Skeletal muscle satellite cell (primary cell): ENCODE measurements around the gene GRIA4.

ENCODE experiments used
- H3K27me3 ChIP-seq: 2 replicates; pipeline ENCODE4 v1.7.0; 2013; ENCODE audit warnings: low read length; ENCODE audit not compliant: control insufficient read depth, insufficient read depth
- H3K36me3 ChIP-seq: 2 replicates; pipeline ENCODE4 v1.7.0; 2013; ENCODE audit warnings: mild to moderate bottlenecking, control low read depth, low read length; ENCODE audit not compliant: insufficient read depth
- H3K4me1 ChIP-seq: 2 replicates; pipeline ENCODE4 v1.7.0; 2013; ENCODE audit warnings: low read length; ENCODE audit not compliant: control insufficient read depth, insufficient read depth
- H3K4me2 ChIP-seq: 2 replicates; pipeline ENCODE4 v1.7.0; 2013; ENCODE audit warnings: mild to moderate bottlenecking, low read length
- H3K4me3 ChIP-seq: 2 replicates; pipeline ENCODE4 v1.7.0; 2013; ENCODE audit warnings: low read length
- H3K9ac ChIP-seq: 2 replicates; pipeline ENCODE4 v1.7.0; 2013; ENCODE audit warnings: mild to moderate bottlenecking, low read depth, low read length, moderate library complexity
- H3K9me3 ChIP-seq: replicated peaks from 2 replicates; pipeline ENCODE4 v1.7.0; 2013; ENCODE audit warnings: mild to moderate bottlenecking, control low read depth, low read length

The GRIA4 gene

DNA sequence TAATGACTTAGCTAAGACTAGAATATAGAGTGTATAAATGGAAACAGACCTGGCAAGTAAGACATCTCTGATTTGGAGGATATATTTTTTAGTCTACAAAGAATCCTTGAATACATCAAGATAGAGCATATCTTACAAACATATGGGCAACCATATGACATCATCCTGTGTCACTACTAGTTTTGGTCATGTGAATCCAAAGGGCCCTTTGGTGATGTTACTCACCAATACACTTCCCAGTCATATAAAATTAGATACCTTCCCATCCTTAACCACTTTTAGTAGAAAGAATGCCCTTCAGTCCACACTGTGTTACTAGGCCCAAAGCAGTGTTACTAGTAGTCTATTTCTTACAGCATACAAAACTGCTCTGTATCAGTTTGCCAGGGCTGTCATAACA, 31.6 kb downstream of the GRIA4 start:
- Histone ChIP-seq H3K9ac (no peak overlapping the region), H3K4me2 (no peak overlapping the region), H3K4me3 (no peak overlapping the region), H3K4me1 (no peaks in the 10 kb centered on the region), H3K27me3 (no peaks in the 10 kb centered on the region), H3K36me3 (no peaks in the 10 kb centered on the region), H3K9me3 (no peaks in the 10 kb centered on the region)

DNA sequence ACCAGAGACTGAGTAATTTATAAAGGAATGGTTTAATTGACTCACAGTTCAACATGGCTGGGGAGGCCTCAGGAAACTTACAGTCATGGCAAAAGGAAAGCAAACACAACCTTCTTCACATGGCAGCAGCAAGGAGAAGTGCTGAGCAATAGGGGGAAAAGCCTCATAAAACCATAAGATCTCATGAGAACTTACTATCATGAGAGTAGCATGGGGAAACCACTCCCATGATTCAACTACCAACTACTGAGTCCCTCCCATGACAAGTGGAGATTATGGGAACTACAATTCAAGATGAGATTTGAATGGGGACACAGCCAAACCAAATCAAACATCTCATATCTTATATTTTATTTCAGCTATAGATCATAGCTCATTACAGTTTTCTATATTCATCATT, 33.0 kb downstream of the GRIA4 start:
- Histone ChIP-seq H3K27me3 (no peaks in the 10 kb centered on the region), H3K4me3 (no peak overlapping the region), H3K9me3 (no peaks in the 10 kb centered on the region), H3K4me1 (no peaks in the 10 kb centered on the region), H3K36me3 (no peaks in the 10 kb centered on the region), H3K4me2 (no peak overlapping the region), H3K9ac (no peak overlapping the region)

DNA sequence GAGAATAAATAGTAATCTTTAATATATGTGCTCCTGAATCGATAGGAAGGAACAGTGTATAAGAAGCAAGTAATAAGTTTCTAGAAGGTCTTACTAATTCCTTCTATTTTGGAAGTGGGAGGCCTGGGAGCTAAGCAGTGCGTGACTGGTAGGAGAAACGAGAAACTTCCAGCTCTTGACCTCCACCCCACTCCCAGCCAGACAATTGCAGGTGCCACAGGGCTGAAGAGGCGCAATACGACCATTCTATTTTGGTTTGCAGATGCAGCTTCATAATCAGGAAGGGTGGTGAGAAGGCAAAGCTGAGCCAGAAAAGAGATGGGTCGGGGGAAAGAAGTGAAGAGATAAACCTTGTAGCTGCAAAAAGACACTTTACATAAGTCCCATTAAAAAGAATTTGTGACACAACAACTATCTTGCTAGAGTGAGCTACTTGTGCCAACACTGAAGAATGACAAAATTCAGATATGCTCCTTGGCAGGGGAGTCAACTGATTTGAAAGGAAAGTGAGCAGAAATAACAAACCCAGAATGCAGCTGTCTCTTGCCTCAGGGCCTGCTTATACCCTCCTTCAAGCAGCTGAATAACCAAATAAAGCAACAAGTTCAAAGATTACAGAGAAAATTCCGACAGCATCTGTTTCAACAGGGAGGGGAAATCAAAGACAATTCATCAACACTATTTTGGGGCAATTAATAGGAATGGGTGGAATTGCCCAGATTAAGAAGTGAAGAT, 35.1 kb downstream of the GRIA4 start:
- Histone ChIP-seq H3K36me3 (no peaks in the 10 kb centered on the region), H3K4me3 (no peak overlapping the region), H3K4me2 (no peak overlapping the region), H3K9me3 (no peaks in the 10 kb centered on the region), H3K27me3 (no peaks in the 10 kb centered on the region), H3K4me1 (no peaks in the 10 kb centered on the region), H3K9ac (no peak overlapping the region)

DNA sequence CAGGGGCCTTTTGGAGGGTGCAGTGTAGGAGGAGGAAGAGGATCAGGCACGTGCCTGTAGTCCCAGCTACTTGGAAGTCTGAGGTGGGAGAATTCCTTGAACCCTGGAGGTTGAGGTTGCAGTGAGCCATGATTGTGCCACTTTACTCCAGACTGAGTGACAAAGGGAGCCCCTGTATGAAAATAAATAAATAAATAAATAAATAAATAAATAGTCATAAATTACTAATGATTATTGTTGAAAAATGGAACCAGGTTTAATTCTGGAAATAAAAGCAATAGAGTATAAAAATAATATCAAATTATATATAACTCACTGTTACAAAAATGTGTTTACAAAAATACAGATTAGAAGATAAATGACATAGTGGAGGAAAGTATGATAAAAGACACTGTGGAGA, 37.9 kb downstream of the GRIA4 start:
- H3K4me2 ChIP-seq: no peak overlapping the region
- no peak overlapping the region for H3K4me3 ChIP-seq
- H3K9me3 ChIP-seq: no peaks in the 10 kb centered on the region
- no peak overlapping the region for H3K9ac ChIP-seq
- H3K4me1 ChIP-seq: no peaks in the 10 kb centered on the region
- no peaks in the 10 kb centered on the region for H3K27me3 ChIP-seq
- H3K36me3 ChIP-seq: no peaks in the 10 kb centered on the region

DNA sequence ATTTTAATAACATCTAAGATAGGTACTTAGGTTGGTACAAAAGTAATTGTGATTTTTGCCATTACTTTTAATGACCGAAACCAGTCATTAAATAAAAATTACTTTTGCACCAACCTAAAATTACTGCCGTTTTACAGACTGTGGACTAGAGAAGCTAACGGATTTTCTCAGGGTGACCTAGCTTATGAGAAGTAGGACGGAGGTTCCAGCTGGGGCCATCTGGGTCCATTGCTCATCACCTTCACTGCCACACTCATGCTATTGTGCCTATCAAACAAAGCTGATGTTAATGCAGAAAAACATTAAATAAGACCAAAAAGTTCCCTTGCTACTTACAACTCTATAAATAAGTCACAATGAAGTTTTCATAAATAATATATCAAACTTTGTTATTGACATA, 38.9 kb downstream of the GRIA4 start:
- Histone ChIP-seq H3K9ac (no peak overlapping the region), H3K4me1 (no peaks in the 10 kb centered on the region), H3K4me3 (no peak overlapping the region), H3K27me3 (no peaks in the 10 kb centered on the region), H3K36me3 (no peaks in the 10 kb centered on the region), H3K4me2 (no peak overlapping the region), H3K9me3 (no peaks in the 10 kb centered on the region)

DNA sequence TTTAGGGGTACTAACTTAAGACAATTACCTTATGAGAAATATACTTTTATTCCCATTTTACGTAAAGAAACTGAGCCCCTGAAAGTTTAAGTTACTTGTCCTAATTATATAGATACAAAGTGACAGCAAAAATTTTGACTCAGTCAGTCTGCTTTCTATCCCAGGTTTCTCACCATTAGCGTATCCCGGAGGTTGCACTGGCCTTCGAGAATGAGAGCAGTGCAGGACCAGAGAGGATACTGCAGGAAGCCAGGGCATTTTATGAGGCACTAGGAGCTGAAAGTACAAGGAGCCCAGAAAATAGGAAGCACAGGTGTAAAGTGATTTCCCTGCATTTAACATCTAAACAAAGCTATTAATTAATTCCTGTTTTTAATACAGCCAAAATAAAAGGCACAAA, 55.4 kb downstream of the GRIA4 start:
- Histone ChIP-seq H3K4me3 (no peak overlapping the region), H3K9me3 (no peaks in the 10 kb centered on the region), H3K36me3 (no peaks in the 10 kb centered on the region), H3K4me2 (no peak overlapping the region), H3K9ac (no peak overlapping the region), H3K27me3 (no peaks in the 10 kb centered on the region), H3K4me1 (no peaks in the 10 kb centered on the region)

DNA sequence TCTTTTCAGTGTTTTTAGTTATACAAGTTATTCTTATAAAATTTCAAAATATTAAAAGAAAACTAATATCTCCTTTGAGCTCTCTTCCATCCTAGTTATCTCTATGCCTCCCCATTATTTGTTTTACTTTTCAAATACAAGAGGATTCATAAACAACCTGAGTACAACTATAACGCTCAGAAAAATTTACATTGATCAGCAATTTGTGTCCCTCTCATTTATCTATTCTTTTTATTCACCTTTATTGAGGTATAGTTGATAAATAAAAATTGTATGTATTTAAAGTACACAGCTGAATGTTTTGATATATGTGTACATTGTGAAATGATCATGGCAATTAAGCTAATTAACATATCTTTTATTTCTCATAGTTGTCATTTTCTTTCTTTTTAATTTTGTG, 57.6 kb downstream of the GRIA4 start:
- Histone ChIP-seq H3K4me2 (no peak overlapping the region), H3K9ac (no peak overlapping the region), H3K4me3 (no peak overlapping the region), H3K4me1 (no peaks in the 10 kb centered on the region), H3K36me3 (no peaks in the 10 kb centered on the region), H3K9me3 (no peaks in the 10 kb centered on the region), H3K27me3 (no peaks in the 10 kb centered on the region)

DNA sequence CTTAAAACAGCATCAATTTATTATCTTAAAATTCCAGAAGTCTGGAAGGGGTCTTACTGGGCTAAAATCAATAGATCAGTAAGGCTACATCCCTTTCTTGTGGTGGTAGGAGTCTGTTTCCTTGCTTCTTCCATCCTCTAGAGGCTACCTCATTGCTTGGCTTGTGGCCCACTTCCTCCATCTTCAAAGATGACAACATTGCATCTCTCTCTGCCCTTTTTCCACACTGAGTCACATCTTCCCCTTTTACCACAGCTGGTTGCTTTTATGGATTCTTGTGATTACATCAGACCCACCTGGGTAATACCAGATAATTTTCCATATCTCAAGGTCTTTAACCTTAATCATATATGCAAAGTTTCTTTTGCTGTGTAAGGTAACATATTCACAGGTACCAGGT, 60.9 kb downstream of the GRIA4 start:
- Histone ChIP-seq H3K36me3 (no peaks in the 10 kb centered on the region), H3K9me3 (no peaks in the 10 kb centered on the region), H3K4me2 (no peak overlapping the region), H3K27me3 (no peaks in the 10 kb centered on the region), H3K9ac (no peak overlapping the region), H3K4me1 (no peaks in the 10 kb centered on the region), H3K4me3 (no peak overlapping the region)

DNA sequence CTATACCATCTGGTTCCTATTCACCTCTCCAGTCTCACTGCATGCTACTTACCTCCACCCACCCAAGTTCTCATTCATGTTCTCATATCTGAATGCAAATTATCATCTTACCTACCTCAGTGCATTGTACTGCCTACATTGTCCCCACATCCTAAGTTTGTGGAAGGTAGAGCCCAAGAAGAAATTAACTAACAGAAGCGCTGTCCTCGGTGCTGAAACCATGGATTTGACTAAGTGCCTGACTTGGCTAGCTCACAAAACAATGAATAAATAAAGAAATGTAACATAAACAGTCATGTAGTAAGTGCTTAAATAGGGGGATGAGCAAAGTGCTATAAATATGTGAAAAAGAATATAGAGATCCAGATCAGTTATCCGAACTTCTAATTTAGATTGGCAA, 63.2 kb downstream of the GRIA4 start:
- H3K36me3 ChIP-seq: no peaks in the 10 kb centered on the region
- H3K4me2 ChIP-seq: no peak overlapping the region
- H3K4me3 ChIP-seq: no peak overlapping the region
- no peaks in the 10 kb centered on the region for H3K9me3 ChIP-seq
- no peaks in the 10 kb centered on the region for H3K27me3 ChIP-seq
- H3K9ac ChIP-seq: no peak overlapping the region
- no peaks in the 10 kb centered on the region for H3K4me1 ChIP-seq

DNA sequence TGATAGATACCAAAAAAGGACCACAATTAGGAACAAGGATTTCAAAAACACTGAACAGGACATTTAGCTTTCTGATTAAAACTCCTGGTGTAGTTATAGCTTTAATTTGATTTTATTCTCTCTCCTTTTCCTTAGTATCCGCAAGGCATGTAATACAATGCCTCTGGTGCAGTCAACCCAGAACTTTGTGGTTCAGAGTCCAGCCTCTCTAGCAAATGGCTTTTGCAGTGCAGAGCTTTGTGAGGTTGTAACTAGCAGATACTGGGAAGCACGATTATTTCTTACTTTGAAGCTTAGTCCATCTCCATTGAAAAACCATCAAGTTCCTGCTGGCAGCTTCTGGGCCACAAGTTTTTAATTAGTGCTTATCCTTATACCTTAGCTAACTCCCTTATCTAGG, 79.8 kb downstream of the GRIA4 start:
- Histone ChIP-seq H3K27me3 (no peaks in the 10 kb centered on the region), H3K4me3 (no peak overlapping the region), H3K36me3 (no peaks in the 10 kb centered on the region), H3K9ac (no peak overlapping the region), H3K4me2 (no peak overlapping the region), H3K9me3 (no peaks in the 10 kb centered on the region), H3K4me1 (no peaks in the 10 kb centered on the region)

DNA sequence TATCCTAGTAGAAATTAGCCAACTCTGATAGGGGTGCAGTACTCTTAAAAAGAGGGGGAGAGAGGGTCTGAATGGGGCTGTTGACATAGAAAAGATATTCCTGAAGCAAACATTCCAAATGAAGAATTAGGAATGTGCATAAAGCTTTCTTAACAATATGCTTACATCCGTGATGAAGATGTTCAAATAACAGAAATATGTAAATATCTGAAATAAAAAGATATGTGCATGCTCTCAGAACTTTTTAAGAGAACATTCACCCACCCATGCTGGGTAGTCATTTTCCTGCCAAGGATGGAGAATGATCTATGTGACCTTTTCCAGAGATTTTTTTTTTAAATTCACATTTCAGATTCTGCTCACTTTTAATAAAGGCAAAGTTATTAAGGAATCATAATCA, 80.6 kb downstream of the GRIA4 start:
- H3K9ac ChIP-seq: no peak overlapping the region
- H3K4me3 ChIP-seq: no peak overlapping the region
- no peaks in the 10 kb centered on the region for H3K9me3 ChIP-seq
- no peaks in the 10 kb centered on the region for H3K27me3 ChIP-seq
- no peaks in the 10 kb centered on the region for H3K4me1 ChIP-seq
- no peaks in the 10 kb centered on the region for H3K36me3 ChIP-seq
- H3K4me2 ChIP-seq: no peak overlapping the region

DNA sequence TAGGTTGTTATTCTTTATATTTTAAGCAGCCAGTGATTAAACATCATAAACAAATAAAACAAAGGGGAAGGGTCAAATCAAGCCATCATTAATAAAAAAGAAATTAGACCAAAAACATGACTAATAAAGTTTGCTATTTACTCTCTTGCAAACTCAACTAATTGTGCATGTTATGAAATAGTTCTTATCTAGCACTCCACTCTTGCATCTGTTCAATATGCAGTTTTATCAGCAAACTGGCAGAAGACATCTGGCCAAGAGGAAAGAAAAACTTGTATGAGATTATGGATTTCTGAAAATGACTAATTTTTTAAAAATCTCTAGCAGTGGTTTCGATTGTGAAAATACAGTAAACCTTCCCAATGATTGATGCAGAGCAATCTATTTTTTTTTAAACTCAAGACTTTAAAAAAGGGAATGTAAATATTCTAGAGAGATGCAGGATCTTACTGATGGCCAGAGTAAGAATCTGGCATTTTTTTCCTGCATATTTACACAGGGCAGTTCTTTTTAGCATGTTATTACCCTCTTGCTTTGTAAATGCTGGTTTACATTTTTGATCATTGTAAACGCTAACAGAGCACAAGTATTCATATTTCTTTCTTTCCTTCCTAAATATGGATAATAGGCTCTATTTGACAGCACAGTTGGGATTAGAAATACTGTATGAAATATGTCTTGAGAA, 83.3 kb downstream of the GRIA4 start:
- Histone ChIP-seq H3K9ac (no peak overlapping the region), H3K36me3 (no peaks in the 10 kb centered on the region), H3K27me3 (no peaks in the 10 kb centered on the region), H3K4me1 (no peaks in the 10 kb centered on the region), H3K4me2 (no peak overlapping the region), H3K4me3 (no peak overlapping the region), H3K9me3 (no peaks in the 10 kb centered on the region)
